GM23338 (cell line): ENCODE results near the gene DMRTB1. TPM values are rescaled to one million over a fixed set of nuclear protein-coding genes. Genes with fewer than 3 reads are reported as not detected.

Experiments
- ATAC-seq: fragments of 200-7000 bp; cut with Tn5 transposase; 3 replicates; pipeline ENCODE4 v1.9.1; 2020
- DNase-seq: peaks from one replicate; pipeline ENCODE4 v3.0.0-alpha.2; 2015; ENCODE audit warnings: low spot score
- H2AFZ ChIP-seq: fragments of 200-600 bp; sonication (generic); 2 replicates; pipeline ENCODE4 v1.8.0; 2016; ENCODE audit warnings: antibody characterized with exemption, mild to moderate bottlenecking, moderate library complexity
- H3F3A ChIP-seq: fragments of 200-600 bp; sonication (generic); replicated peaks from 2 replicates; pipeline ENCODE4 v1.8.0; 2017; ENCODE audit warnings: antibody characterized with exemption, mixed run types, low read depth
- H3K27ac ChIP-seq: fragments of 200-600 bp; sonication (generic); 2 replicates; pipeline ENCODE4 v1.6.1; 2016; ENCODE audit warnings: low read depth
- H3K27me3 ChIP-seq: fragments of 200-600 bp; sonication (generic); 2 replicates; pipeline ENCODE4 v1.8.0; 2016; ENCODE audit warnings: mild to moderate bottlenecking, mixed run types, moderate library complexity; ENCODE audit not compliant: insufficient read depth
- H3K36me3 ChIP-seq: fragments of 200-600 bp; sonication (generic); 2 replicates; pipeline ENCODE4 v1.8.0; 2016; ENCODE audit warnings: mild to moderate bottlenecking; ENCODE audit not compliant: insufficient read depth
- H3K4me1 ChIP-seq: fragments of 200-600 bp; sonication (generic); 2 replicates; pipeline ENCODE4 v1.8.0; 2016; ENCODE audit warnings: mild to moderate bottlenecking, moderate library complexity; ENCODE audit not compliant: insufficient read depth
- H3K4me2 ChIP-seq: fragments of 200-600 bp; sonication (generic); 2 replicates; pipeline ENCODE4 v1.7.1; 2017; ENCODE audit warnings: mixed run types
- H3K4me3 ChIP-seq: fragments of 200-600 bp; sonication (generic); 2 replicates; pipeline ENCODE4 v1.6.1; 2016; ENCODE audit warnings: mixed run types
- H3K79me2 ChIP-seq: fragments of 200-600 bp; sonication (generic); replicated peaks from 2 replicates; pipeline ENCODE4 v1.8.0; 2017; ENCODE audit warnings: mild to moderate bottlenecking; ENCODE audit not compliant: insufficient read depth
- H3K9me2 ChIP-seq: fragments of 200-600 bp; sonication (generic); 2 replicates; pipeline ENCODE4 v1.8.0; 2017; ENCODE audit not compliant: insufficient read depth
- H4K20me1 ChIP-seq: fragments of 200-600 bp; sonication (generic); replicated peaks from 2 replicates; pipeline ENCODE4 v1.8.0; 2017; ENCODE audit warnings: mild to moderate bottlenecking; ENCODE audit not compliant: insufficient read depth
- H3K27ac Mint-ChIP-seq: 2 replicates; pipeline ENCODE4 v1.8.0; 2020; ENCODE audit warnings: inconsistent platforms, mild to moderate bottlenecking, moderate library complexity, mixed read lengths
- H3K27me3 Mint-ChIP-seq: 3 replicates; pipeline ENCODE4 v1.8.0; 2022; ENCODE audit warnings: low read depth, mild to moderate bottlenecking, moderate library complexity, mixed read lengths, inconsistent platforms; ENCODE audit not compliant: insufficient read depth, poor library complexity
- H3K36me3 Mint-ChIP-seq: 3 replicates; pipeline ENCODE4 v1.8.0; 2021; ENCODE audit warnings: low read depth, mild to moderate bottlenecking, inconsistent platforms, moderate library complexity, mixed read lengths
- H3K4me1 Mint-ChIP-seq: 3 replicates; pipeline ENCODE4 v1.8.0; 2020; ENCODE audit warnings: mild to moderate bottlenecking, inconsistent platforms, mixed read lengths
- H3K4me3 Mint-ChIP-seq: 3 replicates; pipeline ENCODE4 v1.8.0; 2021; ENCODE audit warnings: moderate library complexity, mild to moderate bottlenecking, inconsistent platforms, mixed read lengths
- H3K9me3 Mint-ChIP-seq: 3 replicates; pipeline ENCODE4 v1.8.0; 2020; ENCODE audit warnings: moderate library complexity, mild to moderate bottlenecking, inconsistent platforms, mixed read lengths
- CREB1 ChIP-seq: fragments of 250-450 bp; sonication (Bioruptor Pico); IDR thresholded peaks from 2 replicates; pipeline ENCODE4 v1.5.0; 2020; ENCODE audit warnings: low read depth, mild to moderate bottlenecking, moderate library complexity
- EZH2 ChIP-seq: fragments of 200-600 bp; sonication (generic); IDR thresholded peaks from one replicate; pipeline ENCODE4 v1.8.0; 2017; ENCODE audit warnings: antibody characterized with exemption, mild to moderate bottlenecking, low read depth; ENCODE audit not compliant: unreplicated experiment
- JUNB ChIP-seq: IDR thresholded peaks from one replicate; pipeline ENCODE4 v1.6.1; 2016; ENCODE audit warnings: antibody characterized with exemption; ENCODE audit not compliant: unreplicated experiment
- NANOG ChIP-seq: IDR thresholded peaks from 2 replicates; pipeline ENCODE4 v1.6.1; 2016; ENCODE audit warnings: antibody characterized with exemption, borderline replicate concordance
- STAT1 ChIP-seq: IDR thresholded peaks from one replicate; pipeline ENCODE4 v1.6.1; 2016; ENCODE audit warnings: antibody characterized with exemption; ENCODE audit not compliant: unreplicated experiment
- ZNF114 ChIP-seq: fragments of 250-450 bp; sonication (Bioruptor Pico); IDR thresholded peaks from 2 replicates; pipeline ENCODE4 v1.5.0; 2020; ENCODE audit warnings: mild to moderate bottlenecking, moderate library complexity
- ZNF331 ChIP-seq: fragments of 250-450 bp; sonication (Bioruptor Pico); IDR thresholded peaks from 2 replicates; pipeline ENCODE4 v1.5.0; 2020; ENCODE audit warnings: low read depth, mild to moderate bottlenecking, moderate library complexity
- polyA plus RNA-seq: library from polyadenylated mRNA; unstranded; fragments of >200 nt; fragmentation: Nextera tagmentation; extraction: Ambion mirVana; gene quantifications from 2 replicates; pipeline ENCODE4 v1.2.1, GENCODE V29; 2016
- total RNA-seq: library from RNA; depleted of rRNA; stranded (reverse); fragments of >200 nt; shearing (Covaris generic); gene quantifications from 2 replicates; pipeline ENCODE4 v1.2.3, GENCODE V29; 2014
- TF ChIP-seq, protein P1 (sequence below): IDR thresholded peaks from one replicate; pipeline ENCODE4 v1.6.1; 2018; ENCODE audit warnings: antibody characterized with exemption; ENCODE audit not compliant: unreplicated experiment

DMRTB1 gene
- total and polyA plus RNA-seq, 2 experiments from 2014 or later = 0.27 to 1.2 TPM

DNA sequence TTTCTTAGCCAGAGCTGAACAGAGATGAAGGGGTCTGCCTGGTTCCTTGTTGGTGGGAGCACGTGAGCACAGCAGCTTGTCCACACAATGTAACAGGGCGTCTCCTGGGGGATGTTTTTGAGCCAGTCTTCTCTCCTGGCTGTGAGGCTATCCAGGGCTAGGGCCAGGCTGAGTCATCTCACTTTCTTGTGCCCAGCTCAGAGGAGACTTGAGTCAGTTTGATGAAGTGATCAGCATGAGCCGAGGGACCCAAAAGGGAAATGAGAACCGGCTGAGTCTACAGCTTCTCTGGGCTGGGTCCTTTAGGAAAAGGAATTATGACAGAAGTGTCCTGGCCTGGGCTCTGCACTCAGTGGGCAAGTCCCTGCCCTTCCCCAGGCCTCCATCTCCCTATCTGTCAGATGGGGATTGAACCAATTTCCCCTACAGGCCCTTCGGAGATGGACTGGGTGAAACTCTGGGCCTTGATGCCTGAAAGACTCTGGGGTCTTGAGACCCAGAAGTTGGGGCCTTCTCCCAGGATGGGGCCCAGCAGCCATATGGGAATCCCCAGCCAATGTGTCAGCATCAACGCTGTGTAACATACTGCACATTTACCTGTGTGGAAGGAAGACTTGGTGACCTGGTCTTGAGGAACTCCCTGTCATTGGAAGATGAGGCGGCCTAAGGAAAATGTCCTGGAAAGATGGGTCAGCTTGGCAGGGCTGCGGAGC lies 36.6 kb downstream of the DMRTB1 start:
- H3K27me3 Mint-ChIP-seq = peaks cover 21% of the 10 kb centered on the region
- Histone ChIP-seq H3K4me3 (no peak overlapping the region), H3K27me3 (no peaks in the 10 kb centered on the region), H3K79me2 (no peaks in the 10 kb centered on the region), H3F3A (no peaks in the 10 kb centered on the region), H3K9me2 (no peaks in the 10 kb centered on the region), H3K36me3 (no peaks in the 10 kb centered on the region), H2AFZ (no peak overlapping the region), H4K20me1 (no peaks in the 10 kb centered on the region), H3K4me1 (no peaks in the 10 kb centered on the region), H3K4me2 (no peak overlapping the region), H3K27ac (no peak overlapping the region)
- no peak for TF ChIP-seq STAT1
- no peak for TF ChIP-seq ZNF114
- TF ChIP-seq EZH2 = no peak
- TF ChIP-seq JUNB = no peak
- TF ChIP-seq, protein P1, sequence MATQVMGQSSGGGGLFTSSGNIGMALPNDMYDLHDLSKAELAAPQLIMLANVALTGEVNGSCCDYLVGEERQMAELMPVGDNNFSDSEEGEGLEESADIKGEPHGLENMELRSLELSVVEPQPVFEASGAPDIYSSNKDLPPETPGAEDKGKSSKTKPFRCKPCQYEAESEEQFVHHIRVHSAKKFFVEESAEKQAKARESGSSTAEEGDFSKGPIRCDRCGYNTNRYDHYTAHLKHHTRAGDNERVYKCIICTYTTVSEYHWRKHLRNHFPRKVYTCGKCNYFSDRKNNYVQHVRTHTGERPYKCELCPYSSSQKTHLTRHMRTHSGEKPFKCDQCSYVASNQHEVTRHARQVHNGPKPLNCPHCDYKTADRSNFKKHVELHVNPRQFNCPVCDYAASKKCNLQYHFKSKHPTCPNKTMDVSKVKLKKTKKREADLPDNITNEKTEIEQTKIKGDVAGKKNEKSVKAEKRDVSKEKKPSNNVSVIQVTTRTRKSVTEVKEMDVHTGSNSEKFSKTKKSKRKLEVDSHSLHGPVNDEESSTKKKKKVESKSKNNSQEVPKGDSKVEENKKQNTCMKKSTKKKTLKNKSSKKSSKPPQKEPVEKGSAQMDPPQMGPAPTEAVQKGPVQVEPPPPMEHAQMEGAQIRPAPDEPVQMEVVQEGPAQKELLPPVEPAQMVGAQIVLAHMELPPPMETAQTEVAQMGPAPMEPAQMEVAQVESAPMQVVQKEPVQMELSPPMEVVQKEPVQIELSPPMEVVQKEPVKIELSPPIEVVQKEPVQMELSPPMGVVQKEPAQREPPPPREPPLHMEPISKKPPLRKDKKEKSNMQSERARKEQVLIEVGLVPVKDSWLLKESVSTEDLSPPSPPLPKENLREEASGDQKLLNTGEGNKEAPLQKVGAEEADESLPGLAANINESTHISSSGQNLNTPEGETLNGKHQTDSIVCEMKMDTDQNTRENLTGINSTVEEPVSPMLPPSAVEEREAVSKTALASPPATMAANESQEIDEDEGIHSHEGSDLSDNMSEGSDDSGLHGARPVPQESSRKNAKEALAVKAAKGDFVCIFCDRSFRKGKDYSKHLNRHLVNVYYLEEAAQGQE = no peak
- TF ChIP-seq CREB1 = no peak
- TF ChIP-seq NANOG = no peak
- no peak overlapping the region for H3K4me3 Mint-ChIP-seq
- peaks cover 6% of the 10 kb centered on the region for H3K4me1 Mint-ChIP-seq
- no peaks in the 10 kb centered on the region for H3K36me3 Mint-ChIP-seq
- no peak for DNase-seq
- no peak for ATAC-seq
- H3K27ac Mint-ChIP-seq = no peak overlapping the region
- H3K9me3 Mint-ChIP-seq = no peaks in the 10 kb centered on the region

DNA sequence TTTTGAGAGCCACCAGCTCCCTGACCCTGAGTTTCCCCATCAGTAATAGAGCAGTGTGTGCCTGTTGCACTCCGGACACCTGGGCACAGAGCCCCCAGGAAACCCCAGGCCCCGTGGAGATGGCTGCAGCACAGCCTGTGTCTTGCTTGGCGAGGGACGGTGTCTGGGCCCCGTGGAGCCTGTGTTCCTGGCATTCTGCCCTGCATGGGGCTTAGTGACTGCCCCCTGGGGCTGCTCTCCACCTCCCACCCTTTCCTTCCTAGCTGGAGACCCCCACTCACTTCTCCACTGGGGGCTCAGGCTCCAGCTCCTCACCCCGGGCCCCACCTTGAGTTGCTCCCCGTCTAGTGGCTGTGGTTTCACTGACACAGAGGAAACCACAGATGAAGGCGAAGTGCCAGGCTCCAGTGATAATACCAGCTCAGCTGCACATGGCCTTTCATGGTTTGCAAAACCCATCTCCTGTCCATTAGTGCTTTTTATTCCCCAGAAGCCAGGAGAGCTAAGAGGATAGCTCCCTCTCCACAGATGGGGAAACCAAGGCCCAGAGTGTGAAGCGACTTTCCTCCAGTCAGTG lies 39.4 kb downstream of the DMRTB1 start:
- H3K9me2 ChIP-seq = no peaks in the 10 kb centered on the region
- DNase-seq = no peak
- peaks cover 24% of the 10 kb centered on the region for H3K27me3 Mint-ChIP-seq
- H3K4me3 Mint-ChIP-seq = no peak overlapping the region
- H3K79me2 ChIP-seq = no peaks in the 10 kb centered on the region
- no peaks in the 10 kb centered on the region for H3K36me3 Mint-ChIP-seq
- H3K9me3 Mint-ChIP-seq = no peaks in the 10 kb centered on the region
- no peak overlapping the region for H2AFZ ChIP-seq
- no peak overlapping the region for H3K4me3 ChIP-seq
- no peak overlapping the region for H3K27ac ChIP-seq
- no peaks in the 10 kb centered on the region for H3K27me3 ChIP-seq
- no peak for TF ChIP-seq ZNF331
- TF ChIP-seq JUNB = no peak
- no peaks in the 10 kb centered on the region for H3K36me3 ChIP-seq
- H3K27ac Mint-ChIP-seq = no peak overlapping the region
- H3K4me1 ChIP-seq = peaks cover 3% of the 10 kb centered on the region; the same call in 1 of the 2 replicates
- H4K20me1 ChIP-seq = no peaks in the 10 kb centered on the region
- no peaks in the 10 kb centered on the region for H3F3A ChIP-seq
- no peak for ATAC-seq
- H3K4me1 Mint-ChIP-seq = peaks cover 15% of the 10 kb centered on the region
- no peak overlapping the region for H3K4me2 ChIP-seq
